Stomach (tissue), 9 donors: ENCODE measurements around the gene ABI3BP. TPM values are rescaled to one million over a fixed set of nuclear protein-coding genes. Genes with fewer than 3 reads are reported as not detected.
A peak's percentile ranks its signal among the peaks of the same experiment; 100 is the strongest.

Source experiments
- DNase-seq, 2 donors: peaks; one replicate each; pipeline versions ENCODE4 v3.0.0 to v3.0.0-alpha.2; 2013 to 2019
- H3K27ac ChIP-seq, 5 donors: fragments of 200-600 bp in 4 of 5; sonication (generic) in 4 of 5; one replicate each; pipeline ENCODE4 v1.5.1; 2013 to 2019; ENCODE audit warnings: mild to moderate bottlenecking in 1 of 5, moderate library complexity in 1 of 5
- H3K27me3 ChIP-seq, 3 donors: fragments of 200-600 bp; sonication (generic); one replicate each; pipeline ENCODE4 v1.5.1; 2017 to 2019; ENCODE audit warnings: mixed run types in 1 of 3
- H3K36me3 ChIP-seq, 4 donors: fragments of 200-600 bp; sonication (generic); 1 replicate in 3 of 4; 2 replicates in 1 of 4; pipeline ENCODE4 v1.5.1; 2016 to 2019
- H3K4me1 ChIP-seq, 4 donors: fragments of 200-600 bp; sonication (generic); one replicate each; pipeline ENCODE4 v1.5.1; 2016 to 2019
- H3K4me3 ChIP-seq, 4 donors: fragments of 200-600 bp; sonication (generic) in 3 of 4; one replicate each; pipeline ENCODE4 v1.5.1; 2016 to 2019; ENCODE audit warnings: mild to moderate bottlenecking in 1 of 4
- H3K9me3 ChIP-seq, 4 donors: fragments of 200-600 bp; sonication (generic); one replicate each; pipeline ENCODE4 v1.5.1; 2016 to 2019
- EP300 ChIP-seq: sonication (generic); formaldehyde crosslinking; IDR thresholded peaks from one replicate; pipeline ENCODE4 v1.6.1; 2017; ENCODE audit warnings: antibody characterized with exemption
- POLR2A ChIP-seq, 4 donors: fragments of 450-650 bp; IDR thresholded peaks; one replicate each; pipeline ENCODE4 v1.6.1; 2016; ENCODE audit warnings: antibody characterized with exemption in 4 of 4, control low read depth in 2 of 4, mild to moderate bottlenecking in 1 of 4, moderate library complexity in 1 of 4
- POLR2AphosphoS5 ChIP-seq, 3 donors: sonication (generic); formaldehyde crosslinking; IDR thresholded peaks; one replicate each; pipeline ENCODE4 v1.6.1; 2016; ENCODE audit warnings: antibody characterized with exemption in 3 of 3
- WGBS, 5 donors: extraction: QIAGEN DNeasy Blood & Tissue Kit in 3 of 5; methylation state at CpG; one replicate each; pipeline versions ENCODE4 v1.1.5 to v1.1.7; 2013 to 2018; 5-methylcytosine and 5-hydroxymethylcytosine counted together
- intact Hi-C: fragments of 100-400 bp; cut with DNase I; formaldehyde crosslinking; loops from one replicate; pipeline ENCODE4 v1.15.1; 2023; ENCODE audit warnings: low total_unique reads
- polyA plus RNA-seq, 3 donors: library from polyadenylated mRNA; stranded (reverse); fragments of 200-250 nt; gene quantifications; one replicate each; pipeline ENCODE4 v1.2.3, GENCODE V29; 2013
- total RNA-seq, 5 donors: library from RNA; depleted of rRNA; stranded (reverse); fragments of >200 nt; gene quantifications; one replicate each; pipeline versions ENCODE4 v1.1.0 to v1.2.3, GENCODE V29; 2014 to 2016
- TF ChIP-seq, protein P1 (sequence below), 7 experiments: fragments of 450-650 bp in 4 of 7; fragments of 200-600 bp in 3 of 7; sonication (generic) in 3 of 7; IDR thresholded peaks; one replicate each; pipeline ENCODE4 v1.5.1; 2016 to 2019; ENCODE audit warnings: antibody characterized with exemption in 7 of 7, control low read depth in 2 of 7, mild to moderate bottlenecking in 1 of 7
- donor health status: healthy with polysubstance abuse.
- donor health status: Bipolar disorder and iron deficiency.
- donor health status: healthy.

Gene ABI3BP
- total and polyA plus RNA-seq, 8 donors: 1.5 to 252 (median 21.7) TPM

DNA sequence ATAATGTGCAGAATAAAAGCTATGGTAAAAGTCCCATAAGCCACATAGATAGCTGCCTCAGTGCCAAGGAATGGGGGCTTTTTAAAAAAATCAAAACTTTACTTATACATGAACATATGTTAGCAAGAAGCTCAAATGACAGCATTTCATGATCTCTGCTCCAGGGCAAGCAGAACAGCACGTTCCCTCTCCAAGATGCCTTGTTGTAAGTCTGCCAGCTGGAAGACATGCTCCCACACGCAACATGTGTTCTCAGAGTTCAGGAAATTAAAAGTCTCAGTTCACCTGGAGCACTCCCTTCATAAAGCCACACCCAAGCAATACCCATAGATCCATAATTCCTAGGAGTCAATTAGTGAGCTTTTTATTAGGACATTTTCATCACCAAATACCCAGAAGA lies 52.2 kb downstream of the ABI3BP start:
- H3K27ac ChIP-seq: no peak overlapping the region
- no peaks in the 10 kb centered on the region for H3K9me3 ChIP-seq
- no peaks in the 10 kb centered on the region for H3K27me3 ChIP-seq
- H3K4me3 ChIP-seq: no peak overlapping the region
- 71 to 84% (median 81%) methylated on average over 2 of the region's 2 CpGs for WGBS, 5 donors
- H3K36me3 ChIP-seq: no peaks in the 10 kb centered on the region
- peak in 1 of 2 donors; percentile 26 for DNase-seq
- intact Hi-C loops: no loop called here
- H3K4me1 ChIP-seq: no peaks in the 10 kb centered on the region
- no peak for TF ChIP-seq EP300
- TF ChIP-seq POLR2AphosphoS5 (IDR thresholded peaks at IDR 0.05): no peak
- TF ChIP-seq, protein P1, sequence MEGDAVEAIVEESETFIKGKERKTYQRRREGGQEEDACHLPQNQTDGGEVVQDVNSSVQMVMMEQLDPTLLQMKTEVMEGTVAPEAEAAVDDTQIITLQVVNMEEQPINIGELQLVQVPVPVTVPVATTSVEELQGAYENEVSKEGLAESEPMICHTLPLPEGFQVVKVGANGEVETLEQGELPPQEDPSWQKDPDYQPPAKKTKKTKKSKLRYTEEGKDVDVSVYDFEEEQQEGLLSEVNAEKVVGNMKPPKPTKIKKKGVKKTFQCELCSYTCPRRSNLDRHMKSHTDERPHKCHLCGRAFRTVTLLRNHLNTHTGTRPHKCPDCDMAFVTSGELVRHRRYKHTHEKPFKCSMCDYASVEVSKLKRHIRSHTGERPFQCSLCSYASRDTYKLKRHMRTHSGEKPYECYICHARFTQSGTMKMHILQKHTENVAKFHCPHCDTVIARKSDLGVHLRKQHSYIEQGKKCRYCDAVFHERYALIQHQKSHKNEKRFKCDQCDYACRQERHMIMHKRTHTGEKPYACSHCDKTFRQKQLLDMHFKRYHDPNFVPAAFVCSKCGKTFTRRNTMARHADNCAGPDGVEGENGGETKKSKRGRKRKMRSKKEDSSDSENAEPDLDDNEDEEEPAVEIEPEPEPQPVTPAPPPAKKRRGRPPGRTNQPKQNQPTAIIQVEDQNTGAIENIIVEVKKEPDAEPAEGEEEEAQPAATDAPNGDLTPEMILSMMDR (IDR thresholded peaks at IDR 0.05): no peak
- no peak for TF ChIP-seq POLR2A (IDR thresholded peaks at IDR 0.05)

DNA sequence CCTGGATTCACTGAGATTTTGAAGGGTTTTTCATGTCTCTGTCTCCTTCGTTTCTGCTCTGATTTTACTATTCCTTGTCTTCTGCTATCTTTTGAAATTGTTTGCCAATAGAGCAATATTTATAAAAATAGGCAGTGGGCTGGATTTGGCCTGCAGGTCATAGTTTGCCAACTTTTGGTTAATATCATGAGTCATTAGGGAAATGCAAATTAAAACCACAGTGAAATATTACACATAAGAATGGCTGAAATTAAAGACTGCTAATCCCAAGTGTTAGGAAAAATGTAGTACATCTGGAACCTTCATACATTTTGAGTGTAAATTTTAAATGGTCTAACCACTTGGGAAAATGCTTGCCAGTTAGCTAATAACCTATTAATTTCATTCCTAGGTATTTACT lies 56.3 kb downstream of the ABI3BP start:
- DNase-seq: no peak
- H3K9me3 ChIP-seq: no peaks in the 10 kb centered on the region
- H3K36me3 ChIP-seq: no peaks in the 10 kb centered on the region
- 70 to 79% (median 71%) methylated on average over 1 of the region's 1 CpG for WGBS, 5 donors
- H3K27ac ChIP-seq: no peak overlapping the region
- no peak overlapping the region for H3K4me3 ChIP-seq
- H3K27me3 ChIP-seq: no peaks in the 10 kb centered on the region
- intact Hi-C loops: no loop called here
- TF ChIP-seq POLR2AphosphoS5 (IDR thresholded peaks at IDR 0.05): no peak
- TF ChIP-seq POLR2A (IDR thresholded peaks at IDR 0.05): no peak
- TF ChIP-seq, protein P1 (IDR thresholded peaks at IDR 0.05): no peak
- no peak for TF ChIP-seq EP300
- no peaks in the 10 kb centered on the region for H3K4me1 ChIP-seq

DNA sequence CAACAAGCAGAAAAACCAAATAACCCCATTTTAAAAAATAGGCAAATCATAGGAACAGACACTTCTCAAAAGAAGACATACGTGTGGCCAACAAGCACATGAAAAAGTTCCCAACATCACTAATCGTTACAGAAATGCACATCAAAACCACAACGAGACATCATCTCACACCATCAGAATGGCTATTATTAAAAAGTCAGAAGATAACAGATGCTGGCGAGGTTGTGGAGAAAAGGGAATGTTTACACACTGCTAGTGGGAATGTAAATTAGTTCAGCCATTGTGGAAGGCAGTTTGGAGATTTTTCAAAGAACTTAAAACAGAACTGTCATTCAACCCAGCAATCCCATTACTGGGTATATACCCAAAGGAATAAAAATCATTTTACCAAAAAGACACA lies 60.7 kb downstream of the ABI3BP start:
- intact Hi-C loops: no loop called here
- Histone ChIP-seq H3K27ac (no peak overlapping the region), H3K4me3 (no peak overlapping the region), H3K4me1 (no peaks in the 10 kb centered on the region), H3K9me3 (no peaks in the 10 kb centered on the region), H3K27me3 (no peaks in the 10 kb centered on the region), H3K36me3 (no peaks in the 10 kb centered on the region)
- 68 to 79% (median 74%) methylated on average over 4 of the region's 4 CpGs for WGBS, 5 donors
- no peak for DNase-seq
- TF ChIP-seq, protein P1 (IDR thresholded peaks at IDR 0.05): no peak
- TF ChIP-seq POLR2A (IDR thresholded peaks at IDR 0.05): no peak
- no peak for TF ChIP-seq POLR2AphosphoS5 (IDR thresholded peaks at IDR 0.05)

DNA sequence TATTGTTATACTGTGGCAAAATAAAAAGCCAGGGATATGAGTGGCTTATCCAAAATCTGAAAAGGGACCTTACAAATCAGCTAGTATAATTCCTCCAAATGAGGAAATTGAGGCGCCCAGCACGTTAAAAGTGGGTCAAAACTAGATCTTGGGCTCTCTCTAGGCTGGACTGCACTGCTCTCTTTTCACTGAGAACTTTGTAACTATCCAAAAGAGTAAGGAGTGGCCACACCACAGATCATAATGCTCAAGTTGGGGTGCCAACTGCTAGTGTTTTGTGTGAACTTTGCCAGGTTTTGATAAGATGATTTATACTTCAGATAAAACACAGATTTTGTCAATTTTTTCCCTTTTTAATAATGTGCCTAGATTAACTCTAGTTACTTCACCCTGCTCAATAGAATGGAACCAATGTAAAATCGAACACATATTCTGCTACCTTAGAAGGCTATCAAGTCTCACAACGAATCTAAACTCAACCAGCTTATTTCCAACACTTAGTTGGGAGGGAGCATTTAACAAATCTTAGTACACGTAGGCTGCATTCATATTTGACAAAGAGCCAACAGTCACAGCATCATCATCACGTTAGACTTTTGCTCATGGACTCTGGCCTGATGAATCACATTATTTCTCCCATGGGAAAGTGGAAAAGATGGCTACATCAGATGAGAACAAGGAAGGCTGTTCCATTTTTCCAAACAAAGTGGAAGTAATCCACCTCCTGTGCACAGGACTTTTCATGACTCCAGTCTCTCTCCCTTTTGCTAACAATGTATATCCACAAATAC lies 64.4 kb downstream of the ABI3BP start:
- peak overlapping the region in 1 of 5 donors; percentile 49 for H3K27ac ChIP-seq
- H3K4me3 ChIP-seq: no peak overlapping the region
- no peaks in the 10 kb centered on the region for H3K36me3 ChIP-seq
- no peaks in the 10 kb centered on the region for H3K27me3 ChIP-seq
- H3K9me3 ChIP-seq: no peaks in the 10 kb centered on the region
- no peak for DNase-seq
- TF ChIP-seq EP300: no peak
- TF ChIP-seq POLR2AphosphoS5 (IDR thresholded peaks at IDR 0.05): peak in 1 of 3 donors; percentile 42
- H3K4me1 ChIP-seq: no peaks in the 10 kb centered on the region
- 68 to 80% (median 74%) methylated on average over 6 of the region's 6 CpGs for WGBS, 5 donors
- intact Hi-C loops: no loop called here

DNA sequence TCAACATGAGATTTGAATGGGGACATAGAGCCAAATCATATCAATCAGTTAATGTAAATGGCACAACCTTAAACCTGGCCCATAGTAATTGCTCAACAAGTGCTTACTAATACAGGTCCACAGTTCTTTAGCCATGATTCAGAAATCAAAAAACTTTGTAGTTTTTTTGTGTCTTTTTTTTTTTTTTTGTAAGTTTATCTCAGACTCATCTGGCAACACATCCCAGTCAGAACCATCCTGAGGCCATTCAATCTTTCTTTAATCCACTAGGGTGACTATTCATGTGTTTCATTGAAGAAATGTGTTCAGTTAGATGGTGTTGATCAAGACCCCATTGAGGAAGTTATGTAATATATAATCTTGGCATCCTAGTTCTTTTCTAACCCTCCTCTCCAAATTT lies 65.4 kb downstream of the ABI3BP start:
- H3K36me3 ChIP-seq: no peaks in the 10 kb centered on the region
- no peak for TF ChIP-seq POLR2A (IDR thresholded peaks at IDR 0.05)
- no peak for TF ChIP-seq POLR2AphosphoS5 (IDR thresholded peaks at IDR 0.05)
- TF ChIP-seq EP300: no peak
- TF ChIP-seq, protein P1 (IDR thresholded peaks at IDR 0.05): no peak

More for the DNA sequence above, 65.4 kb downstream of the ABI3BP start:
- DNase-seq: no peak
- no peak overlapping the region for H3K4me3 ChIP-seq
- H3K9me3 ChIP-seq: no peaks in the 10 kb centered on the region
- no peak overlapping the region for H3K27ac ChIP-seq
- no peaks in the 10 kb centered on the region for H3K4me1 ChIP-seq
- intact Hi-C loops: no loop called here
- H3K27me3 ChIP-seq: no peaks in the 10 kb centered on the region
